DND-41 (cell line): ENCODE data around the gene ZDHHC7.

Source experiments
- ATAC-seq: fragments of 200-7000 bp; cut with Tn5 transposase; 3 replicates; pipeline ENCODE4 v1.9.1; 2021; ENCODE audit warnings: low read depth; ENCODE audit not compliant: insufficient read depth
- DNase-seq: peaks from one replicate; pipeline ENCODE4 v3.0.0-alpha.2; 2020
- H2AFZ ChIP-seq: 2 replicates; pipeline ENCODE4 v1.6.0; 2012; ENCODE audit warnings: low read depth, low read length
- H3K27ac ChIP-seq: 2 replicates; pipeline ENCODE4 v1.5.1; 2012; ENCODE audit warnings: low read length, inconsistent platforms
- H3K27me3 ChIP-seq: fragments of 200-600 bp; sonication (generic); 2 replicates; pipeline ENCODE4 v1.6.0; 2012; ENCODE audit warnings: low read length, mild to moderate bottlenecking, inconsistent platforms; ENCODE audit not compliant: insufficient read depth, poor library complexity
- H3K36me3 ChIP-seq: 2 replicates; pipeline ENCODE4 v1.5.1; 2012; ENCODE audit warnings: low read length, inconsistent platforms; ENCODE audit not compliant: insufficient read depth
- H3K4me1 ChIP-seq: 2 replicates; pipeline ENCODE4 v1.5.1; 2012; ENCODE audit warnings: mild to moderate bottlenecking, low read length; ENCODE audit not compliant: insufficient read depth
- H3K4me2 ChIP-seq: 2 replicates; pipeline ENCODE4 v1.6.0; 2012; ENCODE audit warnings: mild to moderate bottlenecking, moderate library complexity, low read length, inconsistent platforms; ENCODE audit not compliant: insufficient read depth
- H3K4me3 ChIP-seq, 2 experiments: fragments of 200-600 bp in 1 of 2; shearing (Covaris generic) in 1 of 2; 2 replicates each; pipeline ENCODE4 v1.5.1; 2012 to 2016; ENCODE audit warnings: inconsistent platforms in 2 of 2, low read length in 2 of 2, mild to moderate bottlenecking in 2 of 2, low read depth in 1 of 2, moderate library complexity in 1 of 2
- H3K79me2 ChIP-seq: 2 replicates; pipeline ENCODE4 v1.6.0; 2012; ENCODE audit warnings: low read length, inconsistent platforms; ENCODE audit not compliant: insufficient read depth
- H3K9ac ChIP-seq: 2 replicates; pipeline ENCODE4 v1.6.0; 2012; ENCODE audit warnings: low read depth, mild to moderate bottlenecking, inconsistent platforms, low read length, moderate library complexity
- H3K9me3 ChIP-seq: 2 replicates; pipeline ENCODE4 v1.5.1; 2012; ENCODE audit warnings: low read length, moderate library complexity, mild to moderate bottlenecking, inconsistent platforms; ENCODE audit not compliant: insufficient read depth, severe bottlenecking
- H4K20me1 ChIP-seq: 2 replicates; pipeline ENCODE4 v1.6.0; 2012; ENCODE audit warnings: low read length; ENCODE audit not compliant: insufficient read depth
- EZH2 ChIP-seq: IDR thresholded peaks from 3 replicates; pipeline ENCODE4 v1.6.1; 2012; ENCODE audit warnings: borderline replicate concordance, low read depth, mild to moderate bottlenecking, moderate library complexity, low read length, inconsistent platforms; ENCODE audit not compliant: severe bottlenecking
- TF ChIP-seq, protein P1 (sequence below): IDR thresholded peaks from 2 replicates; pipeline ENCODE4 v1.5.1; 2012; ENCODE audit warnings: borderline replicate concordance, low read length, moderate library complexity, mild to moderate bottlenecking; ENCODE audit not compliant: poor library complexity, severe bottlenecking; ENCODE audit errors: extremely low read depth

Gene ZDHHC7

GRCh38 chr16:84976644-84977400 lies 34.5 kb downstream of the ZDHHC7 start:
- ATAC-seq (no peak), DNase-seq (no peak)
- Histone ChIP-seq H3K36me3 (peaks cover 65% of the 10 kb centered on the region), H3K4me3 (no peak overlapping the region), H3K9ac (no peak overlapping the region), H2AFZ (no peak overlapping the region), H3K4me1 (no peaks in the 10 kb centered on the region), H3K4me2 (no peak overlapping the region), H3K27ac (no peak overlapping the region), H3K9me3 (no peaks in the 10 kb centered on the region), H4K20me1 (peaks cover 3% of the 10 kb centered on the region), H3K79me2 (no peaks in the 10 kb centered on the region), H3K27me3 (no peaks in the 10 kb centered on the region)
- TF ChIP-seq, protein P1, sequence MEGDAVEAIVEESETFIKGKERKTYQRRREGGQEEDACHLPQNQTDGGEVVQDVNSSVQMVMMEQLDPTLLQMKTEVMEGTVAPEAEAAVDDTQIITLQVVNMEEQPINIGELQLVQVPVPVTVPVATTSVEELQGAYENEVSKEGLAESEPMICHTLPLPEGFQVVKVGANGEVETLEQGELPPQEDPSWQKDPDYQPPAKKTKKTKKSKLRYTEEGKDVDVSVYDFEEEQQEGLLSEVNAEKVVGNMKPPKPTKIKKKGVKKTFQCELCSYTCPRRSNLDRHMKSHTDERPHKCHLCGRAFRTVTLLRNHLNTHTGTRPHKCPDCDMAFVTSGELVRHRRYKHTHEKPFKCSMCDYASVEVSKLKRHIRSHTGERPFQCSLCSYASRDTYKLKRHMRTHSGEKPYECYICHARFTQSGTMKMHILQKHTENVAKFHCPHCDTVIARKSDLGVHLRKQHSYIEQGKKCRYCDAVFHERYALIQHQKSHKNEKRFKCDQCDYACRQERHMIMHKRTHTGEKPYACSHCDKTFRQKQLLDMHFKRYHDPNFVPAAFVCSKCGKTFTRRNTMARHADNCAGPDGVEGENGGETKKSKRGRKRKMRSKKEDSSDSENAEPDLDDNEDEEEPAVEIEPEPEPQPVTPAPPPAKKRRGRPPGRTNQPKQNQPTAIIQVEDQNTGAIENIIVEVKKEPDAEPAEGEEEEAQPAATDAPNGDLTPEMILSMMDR, result no peak
- TF ChIP-seq EZH2, result no peak

DNA sequence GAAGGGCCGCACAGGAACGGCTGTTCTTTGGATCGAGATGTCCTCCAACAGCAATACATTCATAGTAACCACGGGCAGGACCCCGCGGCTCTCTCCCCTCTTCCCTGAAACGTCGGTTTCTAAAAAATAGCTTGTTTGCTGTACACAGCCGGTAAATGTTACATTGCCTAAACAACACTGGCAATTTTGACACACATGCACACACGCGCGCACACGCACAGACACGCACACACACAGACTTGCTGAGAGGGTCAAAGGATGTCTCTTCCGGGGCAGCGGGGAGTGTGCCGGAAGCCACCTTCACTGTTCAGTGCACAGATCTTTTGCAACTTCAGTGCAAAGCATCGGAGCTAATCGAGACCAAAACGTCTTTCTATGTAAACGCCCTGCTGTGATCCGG lies 35.8 kb downstream of the ZDHHC7 start:
- Histone ChIP-seq H3K4me1 (no peaks in the 10 kb centered on the region), H3K4me2 (no peak overlapping the region), H4K20me1 (peaks cover 3% of the 10 kb centered on the region; the same call in 1 of the 2 replicates), H3K27ac (no peak overlapping the region), H3K27me3 (no peaks in the 10 kb centered on the region), H3K9ac (no peak overlapping the region), H3K9me3 (no peaks in the 10 kb centered on the region), H3K4me3 (no peak overlapping the region), H2AFZ (no peak overlapping the region), H3K36me3 (peaks cover 52% of the 10 kb centered on the region), H3K79me2 (no peaks in the 10 kb centered on the region)
- DNase-seq, result no peak
- TF ChIP-seq, protein P1, result no peak
- no peak for TF ChIP-seq EZH2
- no peak for ATAC-seq

DNA sequence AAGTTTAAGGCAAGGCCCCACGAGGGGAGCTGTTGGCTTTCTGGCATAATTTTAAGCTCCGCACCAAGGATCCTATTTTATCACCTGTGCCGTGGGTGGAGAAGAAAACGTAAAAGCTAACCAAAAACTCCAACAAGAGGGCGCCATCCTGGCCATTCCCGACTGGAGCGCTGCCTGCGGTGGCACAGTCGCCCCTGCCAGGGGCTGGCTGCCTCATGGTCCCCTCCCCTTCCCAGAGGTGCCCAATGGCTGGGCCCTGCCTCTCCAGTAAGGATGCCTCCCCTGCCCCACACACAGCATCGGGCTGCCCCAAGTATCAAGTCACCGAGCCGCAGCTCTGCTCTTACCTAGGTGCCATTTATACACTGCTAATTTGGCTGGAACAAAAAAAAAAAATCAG lies 36.3 kb downstream of the ZDHHC7 start:
- H3K36me3 ChIP-seq, result peaks cover 52% of the 10 kb centered on the region
- H3K79me2 ChIP-seq, result no peaks in the 10 kb centered on the region
- H2AFZ ChIP-seq, result no peak overlapping the region
- DNase-seq (no peak), ATAC-seq (no peak)
- H3K27ac ChIP-seq, result no peak overlapping the region
- H3K4me1 ChIP-seq, result no peaks in the 10 kb centered on the region
- no peak for TF ChIP-seq EZH2
- TF ChIP-seq, protein P1, result no peak
- no peak overlapping the region for H3K4me3 ChIP-seq
- H3K27me3 ChIP-seq, result no peaks in the 10 kb centered on the region
- no peak overlapping the region for H3K9ac ChIP-seq
- H3K9me3 ChIP-seq, result no peaks in the 10 kb centered on the region
- no peak overlapping the region for H3K4me2 ChIP-seq
- peaks cover 3% of the 10 kb centered on the region; the same call in 1 of the 2 replicates for H4K20me1 ChIP-seq
